Neuronal stem cell (in vitro differentiated cells): ENCODE measurements around the gene AASDHPPT.

Source experiments
- DNase-seq: peaks from one replicate; pipeline ENCODE4 v3.0.0-alpha.2; 2013; ENCODE audit warnings: low spot score
- H2AFZ ChIP-seq: one replicate; pipeline ENCODE4 v1.6.1; 2013; ENCODE audit warnings: mild to moderate bottlenecking, low read length, inconsistent platforms
- H2AK5ac ChIP-seq: 2 replicates; pipeline ENCODE4 v1.6.1; 2013; ENCODE audit warnings: low read depth, mild to moderate bottlenecking, inconsistent platforms, low read length, moderate library complexity, mixed read lengths
- H2BK120ac ChIP-seq: 2 replicates; pipeline ENCODE4 v1.6.1; 2013; ENCODE audit warnings: low read depth, mild to moderate bottlenecking, inconsistent platforms, low read length, moderate library complexity, mixed read lengths
- H2BK12ac ChIP-seq: one replicate; pipeline ENCODE4 v1.6.1; 2013; ENCODE audit warnings: low read length, inconsistent platforms
- H2BK15ac ChIP-seq: 2 replicates; pipeline ENCODE4 v1.6.1; 2013; ENCODE audit warnings: mild to moderate bottlenecking, low read length, inconsistent platforms, mixed read lengths
- H2BK5ac ChIP-seq: one replicate; pipeline ENCODE4 v1.6.1; 2013; ENCODE audit warnings: inconsistent platforms, mild to moderate bottlenecking, low read length, moderate library complexity
- H3K14ac ChIP-seq: one replicate; pipeline ENCODE4 v1.6.1; 2013; ENCODE audit warnings: low read length, inconsistent platforms
- H3K18ac ChIP-seq: 2 replicates; pipeline ENCODE4 v1.6.1; 2013; ENCODE audit warnings: low read length, inconsistent platforms
- H3K23ac ChIP-seq: 2 replicates; pipeline ENCODE4 v1.6.1; 2013; ENCODE audit warnings: low read depth, mild to moderate bottlenecking, mixed read lengths, low read length, inconsistent platforms; ENCODE audit not compliant: poor library complexity
- H3K27ac ChIP-seq: replicated peaks from 3 replicates; pipeline ENCODE4 v1.5.1; 2013; ENCODE audit warnings: low read length, inconsistent platforms
- H3K27me3 ChIP-seq, 3 experiments: 2 replicates each; pipeline ENCODE4 v1.6.1; 2013; ENCODE audit warnings: low read length in 3 of 3, mild to moderate bottlenecking in 2 of 3, inconsistent platforms in 1 of 3, low read depth in 1 of 3, mixed read lengths in 1 of 3, moderate library complexity in 1 of 3; ENCODE audit not compliant: control insufficient read depth in 3 of 3, insufficient read depth in 3 of 3
- H3K36me3 ChIP-seq, 2 donors: replicated peaks in 1 of 2; 2 replicates each; pipeline ENCODE4 v1.6.1; 2013; ENCODE audit warnings: low read length in 2 of 2; ENCODE audit not compliant: control insufficient read depth in 2 of 2, insufficient read depth in 2 of 2
- H3K4ac ChIP-seq: 2 replicates; pipeline ENCODE4 v1.6.1; 2013; ENCODE audit warnings: inconsistent platforms, mild to moderate bottlenecking, low read length, moderate library complexity
- H3K4me1 ChIP-seq, 2 donors: 1 replicate in 1 of 2; 2 replicates in 1 of 2; pipeline ENCODE4 v1.6.1; 2013; ENCODE audit warnings: low read length in 2 of 2, low read depth in 1 of 2; ENCODE audit not compliant: control insufficient read depth in 2 of 2, insufficient read depth in 1 of 2
- H3K4me2 ChIP-seq: one replicate; pipeline ENCODE4 v1.6.1; 2013; ENCODE audit warnings: mild to moderate bottlenecking, low read length, inconsistent platforms; ENCODE audit not compliant: insufficient read depth, poor library complexity, severe bottlenecking
- H3K4me3 ChIP-seq, 2 donors: 2 replicates each; pipeline ENCODE4 v1.5.1; 2013; ENCODE audit warnings: low read length in 2 of 2, mild to moderate bottlenecking in 2 of 2, inconsistent platforms in 1 of 2, moderate library complexity in 1 of 2
- H3K79me1 ChIP-seq: one replicate; pipeline ENCODE4 v1.6.1; 2013; ENCODE audit warnings: low read depth, mild to moderate bottlenecking, inconsistent platforms, low read length, moderate library complexity
- H3K9ac ChIP-seq: one replicate; pipeline ENCODE4 v1.6.1; 2013; ENCODE audit warnings: mild to moderate bottlenecking, low read depth, low read length, inconsistent platforms; ENCODE audit not compliant: poor library complexity
- H3K9me3 ChIP-seq, 2 donors: replicated peaks in 1 of 2; 2 replicates each; pipeline versions ENCODE3 to v1.6.1; 2013; ENCODE audit warnings: low read length in 2 of 2, mild to moderate bottlenecking in 2 of 2, inconsistent platforms in 1 of 2, low read depth in 1 of 2, mixed read lengths in 1 of 2, moderate library complexity in 1 of 2; ENCODE audit not compliant: control insufficient read depth in 2 of 2, insufficient read depth in 1 of 2
- H4K8ac ChIP-seq: one replicate; pipeline ENCODE4 v1.6.1; 2013; ENCODE audit warnings: low read depth, mild to moderate bottlenecking, inconsistent platforms, low read length, moderate library complexity
- H4K91ac ChIP-seq: one replicate; pipeline ENCODE4 v1.6.1; 2013; ENCODE audit warnings: low read length, low read depth, mild to moderate bottlenecking, inconsistent platforms; ENCODE audit not compliant: poor library complexity
- WGBS, 2 donors: extraction: QIAGEN DNeasy Blood & Tissue Kit; methylation state at CpG; one replicate each; pipeline ENCODE4 v1.1.7; 2013; ENCODE audit warnings: missing lambda C conversion rate in 2 of 2, mixed read lengths in 1 of 2; ENCODE audit not compliant: insufficient read length in 2 of 2, insufficient replicate concordance in 1 of 2; ENCODE audit errors: extremely low coverage in 2 of 2; 5-methylcytosine and 5-hydroxymethylcytosine counted together

The AASDHPPT gene

DNA sequence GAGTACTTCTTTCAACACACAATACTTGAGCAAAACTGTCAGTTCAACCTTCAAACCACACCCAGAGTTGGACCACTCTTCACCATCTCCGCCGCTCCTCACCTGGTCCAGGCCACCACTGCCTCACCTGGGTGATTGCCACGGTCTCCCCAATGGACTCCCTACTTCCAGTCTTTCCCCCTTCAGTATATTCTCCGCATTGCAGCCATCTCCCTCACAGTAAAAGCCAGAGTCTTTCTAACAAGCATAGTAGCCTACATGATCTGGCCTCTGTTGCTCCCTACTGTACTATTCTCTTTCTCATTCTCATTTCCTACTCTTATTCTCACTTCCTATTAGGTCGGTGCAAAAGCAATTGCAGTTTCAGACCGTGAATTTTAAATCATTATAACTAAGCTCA lies 28.5 kb downstream of the AASDHPPT start:
- H3K14ac ChIP-seq, result no peak overlapping the region
- H4K8ac ChIP-seq, result no peak overlapping the region
- no peak overlapping the region for H2BK15ac ChIP-seq
- no peak overlapping the region for H3K23ac ChIP-seq
- H3K27ac ChIP-seq, result no peak overlapping the region
- no peak overlapping the region for H2BK120ac ChIP-seq
- no peak overlapping the region for H4K91ac ChIP-seq
- no peaks in the 10 kb centered on the region for H3K4me1 ChIP-seq
- no peak overlapping the region for H2AFZ ChIP-seq
- H3K9me3 ChIP-seq, result no peaks in the 10 kb centered on the region
- no peaks in the 10 kb centered on the region for H3K36me3 ChIP-seq
- no peak for DNase-seq
- no peak overlapping the region for H3K9ac ChIP-seq
- no peak overlapping the region for H2BK12ac ChIP-seq
- no peak overlapping the region for H3K18ac ChIP-seq
- no CpG with 5 or more reads among the region's 6 CpGs for WGBS, 2 donors
- H3K4ac ChIP-seq, result no peak overlapping the region
- H2AK5ac ChIP-seq, result no peak overlapping the region
- H3K79me1 ChIP-seq, result no peaks in the 10 kb centered on the region
- no peaks in the 10 kb centered on the region for H3K27me3 ChIP-seq
- H3K4me2 ChIP-seq, result no peak overlapping the region
- no peak overlapping the region for H2BK5ac ChIP-seq
- H3K4me3 ChIP-seq, result no peak overlapping the region

DNA sequence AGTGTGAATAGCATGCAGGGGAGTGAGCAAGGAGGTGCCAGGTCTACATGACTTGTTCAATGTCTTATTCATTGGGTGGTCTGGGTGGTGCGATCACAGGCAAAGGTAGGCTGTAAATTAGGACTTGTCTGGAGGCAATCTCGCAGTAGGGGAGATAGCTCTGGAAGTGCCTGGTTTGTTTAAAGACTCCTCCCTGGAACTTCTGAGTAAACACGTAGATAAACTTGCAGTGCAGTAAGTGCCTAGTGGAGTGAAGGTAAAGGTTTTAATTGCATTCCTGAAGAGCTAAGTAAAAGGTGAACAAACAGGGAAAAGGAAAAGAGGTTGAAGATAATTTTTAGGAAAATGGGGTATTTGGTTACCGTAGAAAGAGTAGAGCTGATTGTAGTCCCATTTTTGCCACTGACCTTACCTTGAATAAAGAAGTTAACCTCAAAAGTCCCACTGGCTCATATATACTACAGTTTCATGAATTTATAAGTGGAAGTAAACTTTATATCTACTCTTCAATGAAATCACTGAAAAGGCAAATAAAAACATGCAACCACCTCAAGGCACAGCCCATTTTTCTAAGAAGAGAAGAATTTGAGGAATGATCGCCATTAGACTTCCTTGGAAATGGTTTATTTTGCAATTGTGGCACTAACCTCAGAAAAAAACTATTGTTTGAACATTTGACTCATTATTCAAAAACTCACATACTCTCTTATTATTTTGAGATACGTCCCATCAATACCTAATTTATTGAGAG lies 44.3 kb downstream of the AASDHPPT start:
- WGBS, 2 donors, result 100% methylated on average over 1 of the region's 6 CpGs

DNA sequence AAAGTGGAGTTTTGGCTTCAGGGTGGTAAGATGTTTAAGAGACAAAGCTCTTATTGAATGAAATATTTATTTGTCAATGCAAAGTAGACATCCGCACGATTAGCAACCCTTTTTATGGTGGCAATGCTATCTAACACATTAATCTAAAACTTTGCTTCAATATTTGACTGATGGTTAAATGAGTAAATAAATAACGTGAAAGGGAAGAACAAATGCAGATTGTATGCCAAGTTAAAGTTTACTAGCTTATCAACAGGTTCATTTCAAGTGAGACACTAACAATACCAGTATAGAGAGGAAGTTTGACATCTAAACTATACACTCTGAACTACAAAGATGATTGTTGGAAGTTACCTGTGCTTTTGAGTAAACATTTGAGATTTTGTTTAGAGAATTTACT lies 50.1 kb downstream of the AASDHPPT start:
- no CpG with 5 or more reads among the region's 3 CpGs for WGBS, 2 donors
- Histone ChIP-seq H3K23ac (no peak overlapping the region), H3K18ac (no peak overlapping the region)

More for the DNA sequence above, 44.3 kb downstream of the AASDHPPT start:
- Histone ChIP-seq H3K9me3 (no peaks in the 10 kb centered on the region), H3K18ac (no peak overlapping the region), H3K79me1 (no peaks in the 10 kb centered on the region), H2AFZ (no peak overlapping the region), H4K8ac (no peak overlapping the region), H3K36me3 (no peaks in the 10 kb centered on the region), H2AK5ac (no peak overlapping the region), H2BK12ac (no peak overlapping the region), H2BK15ac (no peak overlapping the region), H3K4me1 (no peaks in the 10 kb centered on the region), H3K27ac (no peak overlapping the region), H2BK5ac (no peak overlapping the region), H3K23ac (no peak overlapping the region), H3K4me3 (no peak overlapping the region), H3K9ac (no peak overlapping the region), H3K4me2 (no peak overlapping the region), H2BK120ac (no peak overlapping the region), H4K91ac (no peak overlapping the region), H3K4ac (no peak overlapping the region), H3K14ac (no peak overlapping the region), H3K27me3 (no peaks in the 10 kb centered on the region)
- no peak for DNase-seq

DNA sequence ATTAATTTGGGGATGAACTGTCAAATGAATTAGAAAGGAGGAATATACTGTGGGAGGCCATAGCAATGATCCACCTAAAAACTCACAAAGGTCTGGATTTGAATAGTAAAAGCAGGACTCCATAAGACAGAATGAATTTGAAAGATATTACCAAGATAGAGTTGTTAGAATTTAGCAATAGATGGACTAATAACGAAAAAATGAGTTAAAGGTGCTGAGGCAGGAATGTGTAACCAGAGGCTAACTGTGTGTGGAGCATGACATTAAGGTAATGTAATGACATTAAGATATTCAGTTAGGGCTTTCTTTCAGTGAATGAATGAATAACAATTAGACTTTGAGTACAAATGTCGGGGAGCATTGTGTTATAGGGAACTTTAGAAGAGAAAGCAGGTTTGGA lies 51.3 kb downstream of the AASDHPPT start:
- no CpG with 5 or more reads among the region's 2 CpGs for WGBS, 2 donors
- H3K4me2 ChIP-seq, result no peak overlapping the region
- H3K9me3 ChIP-seq, result no peaks in the 10 kb centered on the region
- H2AK5ac ChIP-seq, result no peak overlapping the region
- H2BK5ac ChIP-seq, result no peak overlapping the region
- H3K27me3 ChIP-seq, result no peaks in the 10 kb centered on the region
- no peaks in the 10 kb centered on the region for H3K4me1 ChIP-seq
- DNase-seq, result no peak
- H4K91ac ChIP-seq, result no peak overlapping the region
- H3K36me3 ChIP-seq, result no peaks in the 10 kb centered on the region
- H3K27ac ChIP-seq, result no peak overlapping the region
- H2BK15ac ChIP-seq, result no peak overlapping the region
- no peak overlapping the region for H4K8ac ChIP-seq
- H2BK12ac ChIP-seq, result no peak overlapping the region
- H2AFZ ChIP-seq, result no peak overlapping the region
- H3K9ac ChIP-seq, result no peak overlapping the region
- H3K4me3 ChIP-seq, result no peak overlapping the region
- no peaks in the 10 kb centered on the region for H3K79me1 ChIP-seq
- H3K14ac ChIP-seq, result no peak overlapping the region
- no peak overlapping the region for H3K18ac ChIP-seq
- no peak overlapping the region for H2BK120ac ChIP-seq
- H3K4ac ChIP-seq, result no peak overlapping the region
- no peak overlapping the region for H3K23ac ChIP-seq

More for the DNA sequence above, 50.1 kb downstream of the AASDHPPT start:
- Histone ChIP-seq H2BK12ac (no peak overlapping the region), H3K9me3 (no peaks in the 10 kb centered on the region), H2BK15ac (no peak overlapping the region), H2BK5ac (no peak overlapping the region), H2AFZ (no peak overlapping the region), H2BK120ac (no peak overlapping the region), H3K4me3 (no peak overlapping the region), H3K9ac (no peak overlapping the region), H2AK5ac (no peak overlapping the region), H3K4ac (no peak overlapping the region), H3K4me2 (no peak overlapping the region), H3K14ac (no peak overlapping the region), H3K4me1 (no peaks in the 10 kb centered on the region), H3K79me1 (no peaks in the 10 kb centered on the region), H4K8ac (no peak overlapping the region), H3K36me3 (no peaks in the 10 kb centered on the region), H3K27me3 (no peaks in the 10 kb centered on the region), H4K91ac (no peak overlapping the region), H3K27ac (no peak overlapping the region)
- DNase-seq, result no peak
